MM.1S (cell line): ENCODE data around the gene ASB6.

ENCODE experiments used
- EZH2 ChIP-seq: fragments of 300-600 bp; sonication (generic); optimal IDR thresholded peaks from 2 replicates; pipeline ENCODE3; 2017; ENCODE audit warnings: low read depth, mild to moderate bottlenecking, antibody characterized with exemption, low read length, mixed read lengths
- EZH2phosphoT487 ChIP-seq: fragments of 300-600 bp; sonication (generic); IDR thresholded peaks from 2 replicates; pipeline ENCODE4 v1.6.1; 2018; ENCODE audit warnings: antibody characterized with exemption, low read length
- TF ChIP-seq, protein P1 (sequence below): fragments of 300-600 bp; sonication (generic); IDR thresholded peaks from 2 replicates; pipeline ENCODE4 v1.5.1; 2016; ENCODE audit warnings: antibody characterized with exemption, low read length, mixed read lengths

DNA sequence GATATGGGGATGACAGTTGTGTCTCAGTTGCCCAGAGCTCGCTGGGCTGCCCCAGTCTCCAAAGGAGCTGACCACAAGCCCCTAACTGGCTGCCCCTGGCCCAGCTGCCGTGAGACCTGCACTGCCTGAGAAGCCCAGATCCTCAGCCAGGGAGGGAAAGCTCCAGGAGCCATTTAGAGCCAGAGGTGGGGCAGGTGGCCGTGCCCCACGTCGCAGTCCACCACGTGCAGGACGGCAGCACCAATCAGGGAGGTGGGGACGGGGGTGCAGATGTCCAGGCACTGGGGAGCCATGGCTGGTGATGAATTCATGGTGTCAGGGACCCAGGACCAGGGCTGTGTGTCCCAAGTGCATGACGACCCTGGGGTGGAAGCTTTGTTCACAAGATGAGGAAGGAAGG is 36.9 kb upstream of the ASB6 start:
- TF ChIP-seq, protein P1, sequence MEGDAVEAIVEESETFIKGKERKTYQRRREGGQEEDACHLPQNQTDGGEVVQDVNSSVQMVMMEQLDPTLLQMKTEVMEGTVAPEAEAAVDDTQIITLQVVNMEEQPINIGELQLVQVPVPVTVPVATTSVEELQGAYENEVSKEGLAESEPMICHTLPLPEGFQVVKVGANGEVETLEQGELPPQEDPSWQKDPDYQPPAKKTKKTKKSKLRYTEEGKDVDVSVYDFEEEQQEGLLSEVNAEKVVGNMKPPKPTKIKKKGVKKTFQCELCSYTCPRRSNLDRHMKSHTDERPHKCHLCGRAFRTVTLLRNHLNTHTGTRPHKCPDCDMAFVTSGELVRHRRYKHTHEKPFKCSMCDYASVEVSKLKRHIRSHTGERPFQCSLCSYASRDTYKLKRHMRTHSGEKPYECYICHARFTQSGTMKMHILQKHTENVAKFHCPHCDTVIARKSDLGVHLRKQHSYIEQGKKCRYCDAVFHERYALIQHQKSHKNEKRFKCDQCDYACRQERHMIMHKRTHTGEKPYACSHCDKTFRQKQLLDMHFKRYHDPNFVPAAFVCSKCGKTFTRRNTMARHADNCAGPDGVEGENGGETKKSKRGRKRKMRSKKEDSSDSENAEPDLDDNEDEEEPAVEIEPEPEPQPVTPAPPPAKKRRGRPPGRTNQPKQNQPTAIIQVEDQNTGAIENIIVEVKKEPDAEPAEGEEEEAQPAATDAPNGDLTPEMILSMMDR: no peak
- TF ChIP-seq EZH2 (no peak), EZH2phosphoT487 (no peak)
